Measurements from ENCODE around the gene TMPRSS5. TPM values are rescaled to one million over a fixed set of nuclear protein-coding genes. Genes with fewer than 3 reads are reported as not detected.
"Not testable (repeated sequence)": the region's sequence is repeated elsewhere in the genome, so short reads cannot be mapped to it uniquely, and the experiment has no call there.

Gene TMPRSS5
- total RNA-seq, 4 donors from 2014 or later: 0.29 to 2.1 (median 1.9) TPM; not detected in 1

DNA sequence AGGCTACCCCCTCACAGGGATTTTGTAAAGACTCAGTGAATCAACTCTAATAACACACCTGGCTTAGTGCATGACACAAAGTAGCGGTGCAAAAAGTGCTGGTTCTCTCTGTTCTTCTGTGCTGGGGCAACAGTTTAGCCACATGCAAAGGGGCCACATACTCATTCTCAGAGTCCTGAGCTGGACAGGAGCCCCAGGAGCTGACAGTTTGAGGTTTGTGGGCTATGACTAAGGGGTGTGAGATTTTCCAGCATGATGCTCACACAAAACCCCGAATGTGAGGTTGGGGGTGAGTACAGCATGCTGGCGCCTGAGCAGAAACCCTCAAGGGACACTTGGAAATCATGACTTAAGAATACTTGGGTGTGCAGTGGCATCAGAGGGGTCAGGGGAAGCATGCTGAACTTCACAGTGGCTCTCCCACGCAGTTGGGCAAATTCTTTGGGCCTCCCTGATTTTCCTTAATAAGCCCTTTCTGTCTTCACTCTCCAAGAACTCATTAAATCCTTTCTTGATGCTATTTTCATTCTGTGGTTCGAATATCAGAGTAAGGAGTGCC, 31.0 kb downstream of the TMPRSS5 start:
- no peak for DNase-seq
- intact Hi-C loops (cut with DNase I; ENCODE audit: low total_unique reads): no loop called here
- H3K4me1 ChIP-seq: peaks cover 0 to 6% of the 10 kb centered on the region in 2 donors
- H3K27ac ChIP-seq: no peak overlapping the region
- H3K9me3 ChIP-seq: no peaks in the 10 kb centered on the region
- H3K36me3 ChIP-seq: no peaks in the 10 kb centered on the region
- no peak overlapping the region for H3K4me3 ChIP-seq
- no peaks in the 10 kb centered on the region for H3K27me3 ChIP-seq
- TF ChIP-seq POLR2A (IDR thresholded peaks at IDR 0.05): no peak
- TF ChIP-seq, protein P1, sequence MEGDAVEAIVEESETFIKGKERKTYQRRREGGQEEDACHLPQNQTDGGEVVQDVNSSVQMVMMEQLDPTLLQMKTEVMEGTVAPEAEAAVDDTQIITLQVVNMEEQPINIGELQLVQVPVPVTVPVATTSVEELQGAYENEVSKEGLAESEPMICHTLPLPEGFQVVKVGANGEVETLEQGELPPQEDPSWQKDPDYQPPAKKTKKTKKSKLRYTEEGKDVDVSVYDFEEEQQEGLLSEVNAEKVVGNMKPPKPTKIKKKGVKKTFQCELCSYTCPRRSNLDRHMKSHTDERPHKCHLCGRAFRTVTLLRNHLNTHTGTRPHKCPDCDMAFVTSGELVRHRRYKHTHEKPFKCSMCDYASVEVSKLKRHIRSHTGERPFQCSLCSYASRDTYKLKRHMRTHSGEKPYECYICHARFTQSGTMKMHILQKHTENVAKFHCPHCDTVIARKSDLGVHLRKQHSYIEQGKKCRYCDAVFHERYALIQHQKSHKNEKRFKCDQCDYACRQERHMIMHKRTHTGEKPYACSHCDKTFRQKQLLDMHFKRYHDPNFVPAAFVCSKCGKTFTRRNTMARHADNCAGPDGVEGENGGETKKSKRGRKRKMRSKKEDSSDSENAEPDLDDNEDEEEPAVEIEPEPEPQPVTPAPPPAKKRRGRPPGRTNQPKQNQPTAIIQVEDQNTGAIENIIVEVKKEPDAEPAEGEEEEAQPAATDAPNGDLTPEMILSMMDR (IDR thresholded peaks at IDR 0.05): no peak

DNA sequence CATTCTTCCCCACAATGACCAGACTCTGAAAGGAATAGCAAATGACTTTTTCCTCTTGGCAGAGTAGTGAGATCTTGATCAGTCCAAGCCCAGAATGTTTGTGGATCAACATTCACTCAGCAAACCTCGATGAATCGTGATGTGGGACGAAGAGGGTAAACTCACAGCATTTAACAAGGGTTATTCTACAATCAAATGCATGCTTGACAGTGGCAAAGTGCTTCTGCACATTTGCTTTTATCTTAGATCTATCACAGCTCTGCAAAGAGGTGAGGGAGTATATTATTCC, 31.8 kb downstream of the TMPRSS5 start:
- no peaks in the 10 kb centered on the region for H3K9me3 ChIP-seq
- peaks cover 0 to 6% of the 10 kb centered on the region in 2 donors for H3K4me1 ChIP-seq
- intact Hi-C loops (cut with DNase I; ENCODE audit: low total_unique reads): no loop called here
- H3K27ac ChIP-seq: no peak overlapping the region
- H3K36me3 ChIP-seq: no peaks in the 10 kb centered on the region
- no peaks in the 10 kb centered on the region for H3K27me3 ChIP-seq
- DNase-seq: no peak
- no peak for TF ChIP-seq POLR2A (IDR thresholded peaks at IDR 0.05)
- TF ChIP-seq, protein P1 (IDR thresholded peaks at IDR 0.05): no peak
- H3K4me3 ChIP-seq: no peak overlapping the region

DNA sequence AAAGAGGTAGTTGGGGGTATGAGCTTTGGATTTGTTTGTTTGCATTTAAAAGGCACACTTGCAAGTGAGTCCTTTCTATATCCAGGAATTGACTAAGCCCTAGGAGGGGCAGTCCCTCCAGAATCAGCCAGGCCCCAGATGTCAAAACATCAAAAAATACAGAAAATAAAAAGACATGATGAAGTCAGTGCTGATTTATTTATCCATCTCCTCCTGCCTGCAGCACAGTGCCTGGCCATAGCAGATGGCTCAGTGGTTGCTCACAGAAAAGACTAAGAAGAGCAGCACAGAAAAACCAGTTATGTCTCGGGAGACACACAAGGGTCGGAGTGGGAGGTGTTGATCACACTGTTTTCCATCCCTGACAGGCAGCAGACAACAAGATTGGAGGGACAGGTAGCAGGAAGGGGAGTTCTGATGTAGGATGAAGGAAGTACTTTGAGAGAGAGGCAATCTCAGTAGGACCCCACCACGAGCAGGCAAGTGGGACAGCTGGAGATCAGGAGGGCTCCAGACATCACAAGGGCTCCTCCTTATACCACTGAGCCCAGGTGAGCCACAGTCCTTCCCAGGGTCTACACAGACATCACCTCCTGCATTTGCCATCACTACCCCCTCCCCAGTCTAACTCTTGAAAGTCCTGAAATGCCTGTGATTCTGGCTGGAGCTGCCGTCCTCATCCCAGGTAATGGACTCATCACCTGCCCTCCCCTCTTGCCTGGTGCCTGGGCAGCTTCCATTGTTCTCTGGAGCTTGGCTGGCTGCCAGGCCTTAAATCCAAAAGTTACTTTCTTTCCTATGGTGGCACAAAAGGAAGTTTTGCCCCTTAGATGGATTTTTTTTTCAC, 32.3 kb downstream of the TMPRSS5 start:
- intact Hi-C loops (cut with DNase I; ENCODE audit: low total_unique reads): no loop called here
- Histone ChIP-seq H3K9me3 (no peaks in the 10 kb centered on the region), H3K36me3 (no peaks in the 10 kb centered on the region), H3K27ac (no peak overlapping the region), H3K4me1 (peaks cover 0 to 6% of the 10 kb centered on the region in 2 donors), H3K4me3 (no peak overlapping the region), H3K27me3 (no peaks in the 10 kb centered on the region)
- TF ChIP-seq POLR2A (IDR thresholded peaks at IDR 0.05): no peak
- TF ChIP-seq, protein P1 (IDR thresholded peaks at IDR 0.05): no peak
- no peak for DNase-seq

DNA sequence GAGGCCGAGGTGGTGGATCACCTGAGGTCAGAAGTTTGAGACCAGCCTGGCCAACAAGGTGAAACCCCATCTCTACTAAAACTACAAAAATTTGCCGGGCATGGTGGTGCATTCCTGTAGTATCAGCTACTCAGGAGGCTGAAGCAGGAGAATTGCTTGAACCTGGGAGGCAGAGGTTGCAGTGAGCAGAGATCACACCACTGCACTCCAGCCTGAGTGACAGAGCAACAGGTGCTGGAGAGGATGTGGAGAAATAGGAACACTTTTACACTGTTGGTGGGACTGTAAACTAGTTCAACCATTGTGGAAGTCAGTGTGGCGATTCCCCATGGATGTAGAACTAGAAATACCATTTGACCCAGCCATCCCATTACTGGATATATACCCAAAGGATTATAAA, 34.2 kb downstream of the TMPRSS5 start:
- H3K4me1 ChIP-seq; H3K36me3 ChIP-seq; intact Hi-C loops (cut with DNase I; ENCODE audit: low total_unique reads); H3K27me3 ChIP-seq; DNase-seq; H3K9me3 ChIP-seq; H3K4me3 ChIP-seq; H3K27ac ChIP-seq: not testable (repeated sequence)

DNA sequence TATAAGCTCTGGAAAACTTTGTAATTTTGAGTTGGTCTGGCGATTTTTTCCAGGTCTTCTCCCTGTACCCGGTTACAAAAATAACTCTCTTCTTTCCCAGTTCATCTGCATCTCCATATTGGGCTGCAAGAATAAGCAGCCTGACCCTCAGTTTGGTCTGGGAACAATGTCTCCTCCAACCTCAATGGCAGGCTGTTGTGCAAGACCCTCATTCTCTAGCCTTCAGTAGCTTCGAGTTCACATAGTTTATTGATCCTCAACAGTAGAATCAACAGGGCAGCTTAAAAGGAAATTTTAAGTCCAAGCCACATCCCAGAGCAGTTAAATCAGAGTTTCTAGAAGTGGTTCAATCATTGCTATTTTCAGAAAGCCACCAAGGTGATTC, 35.3 kb downstream of the TMPRSS5 start:
- H3K9me3 ChIP-seq: peaks cover 0 to 4% of the 10 kb centered on the region in 2 donors
- no peaks in the 10 kb centered on the region for H3K36me3 ChIP-seq
- intact Hi-C loops (cut with DNase I; ENCODE audit: low total_unique reads): no loop called here
- no peak overlapping the region for H3K4me3 ChIP-seq
- H3K27me3 ChIP-seq: no peaks in the 10 kb centered on the region
- TF ChIP-seq POLR2A (IDR thresholded peaks at IDR 0.05): no peak
- TF ChIP-seq, protein P1 (IDR thresholded peaks at IDR 0.05): no peak
- no peak overlapping the region for H3K27ac ChIP-seq
- H3K4me1 ChIP-seq: peaks cover 0 to 6% of the 10 kb centered on the region in 2 donors
- no peak for DNase-seq
